HG03439 (cell line): ENCODE measurements around the gene GSDME.
A peak's percentile ranks its signal among the peaks of the same experiment; 100 is the strongest.

Experiments
- ATAC-seq: cut with Tn5 transposase; IDR thresholded peaks from one replicate; pipeline ENCODE4 v1.9.1; 2021; ENCODE audit warnings: mild to moderate bottlenecking, moderate library complexity; ENCODE audit not compliant: unreplicated experiment

Gene GSDME

DNA sequence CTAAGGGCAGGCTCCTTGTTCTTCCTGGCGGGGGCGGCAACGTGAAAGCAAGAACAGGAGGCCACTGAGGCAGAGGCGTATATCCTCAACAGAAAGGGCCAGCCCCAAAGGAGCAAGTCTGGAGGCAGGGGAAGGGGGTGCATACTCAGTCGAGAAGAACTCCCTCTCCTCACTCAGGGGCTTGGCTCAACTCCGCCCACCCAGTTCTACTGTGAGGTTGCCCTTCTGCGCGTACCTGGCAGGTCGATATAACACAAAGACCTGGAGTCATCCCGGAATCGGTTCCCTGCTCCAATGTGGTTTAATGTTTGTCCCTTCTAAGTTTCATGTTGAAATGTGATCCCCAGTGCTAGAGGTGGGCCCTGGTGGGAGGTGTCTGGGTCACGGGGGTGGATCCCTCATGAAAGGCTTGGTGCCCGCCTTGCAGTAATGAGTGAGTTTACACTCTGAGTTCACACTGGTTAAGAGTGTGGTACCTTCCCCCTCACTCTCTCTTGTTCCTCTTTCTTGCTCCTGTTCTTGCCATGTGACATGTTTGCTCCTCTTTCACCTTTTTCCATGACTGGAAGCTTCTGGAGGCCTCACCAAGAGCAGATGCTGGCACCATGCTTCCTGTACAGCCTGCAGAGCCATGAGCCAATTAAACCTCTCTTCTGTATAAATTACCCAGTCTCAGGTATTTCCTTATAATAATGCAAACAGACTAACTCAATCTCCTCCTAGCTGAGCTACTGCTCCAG lies 32.6 kb downstream of the GSDME start:
- ATAC-seq = no peak

DNA sequence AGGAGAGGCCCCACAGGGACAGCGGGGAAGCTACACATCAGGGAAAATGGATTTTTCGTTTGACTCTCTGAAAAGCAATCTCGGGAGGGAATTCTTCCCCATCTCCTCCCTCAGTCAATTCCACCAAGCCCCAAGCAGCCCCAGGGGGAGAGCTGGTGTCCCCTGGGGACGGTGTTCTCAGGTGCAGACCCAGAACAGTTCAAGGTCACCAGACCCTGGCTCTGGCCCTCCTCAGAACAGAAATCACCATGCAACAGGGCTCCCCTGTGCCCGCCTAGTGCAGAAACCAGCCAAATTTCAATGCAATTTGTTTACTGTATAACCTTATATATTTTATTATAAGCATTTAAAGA lies 34.1 kb downstream of the GSDME start:
- ATAC-seq = no peak

DNA sequence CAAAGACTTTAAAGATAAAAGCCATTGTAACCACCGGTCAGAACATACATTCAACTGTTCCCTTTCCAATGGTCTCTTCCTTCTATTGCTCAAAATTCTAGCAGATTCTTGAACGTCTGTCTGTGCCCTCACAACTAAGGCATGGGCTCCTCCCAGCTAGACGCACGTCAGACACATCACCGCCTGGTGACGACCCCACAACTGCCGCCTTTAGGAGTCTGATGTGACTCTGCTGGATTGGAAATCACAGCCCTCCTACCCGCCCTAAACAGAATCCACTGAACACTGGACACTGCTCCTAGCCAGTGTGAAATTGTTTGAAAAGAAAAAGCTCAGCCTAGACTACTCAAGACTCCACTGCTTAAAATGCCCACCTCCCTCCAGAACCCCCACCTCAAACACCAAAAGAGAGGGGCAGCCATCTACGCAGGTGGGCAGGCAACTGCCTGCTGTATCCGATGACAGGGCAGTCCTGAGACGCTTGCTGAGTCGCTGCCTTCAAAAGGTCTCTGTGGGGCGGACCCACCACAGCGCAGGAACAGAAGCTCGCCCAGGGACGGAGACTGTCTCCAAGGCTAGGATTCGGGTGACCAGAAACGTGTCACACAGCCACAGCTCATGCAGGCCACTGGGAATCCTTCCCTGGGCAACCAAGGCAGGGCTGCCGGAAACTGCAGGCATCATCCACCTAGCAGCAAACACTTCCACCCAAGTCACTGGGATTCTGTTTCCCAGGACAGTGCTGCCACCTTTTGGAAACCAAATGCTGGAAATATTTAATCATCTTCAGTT lies 34.7 kb downstream of the GSDME start:
- no peak for ATAC-seq

DNA sequence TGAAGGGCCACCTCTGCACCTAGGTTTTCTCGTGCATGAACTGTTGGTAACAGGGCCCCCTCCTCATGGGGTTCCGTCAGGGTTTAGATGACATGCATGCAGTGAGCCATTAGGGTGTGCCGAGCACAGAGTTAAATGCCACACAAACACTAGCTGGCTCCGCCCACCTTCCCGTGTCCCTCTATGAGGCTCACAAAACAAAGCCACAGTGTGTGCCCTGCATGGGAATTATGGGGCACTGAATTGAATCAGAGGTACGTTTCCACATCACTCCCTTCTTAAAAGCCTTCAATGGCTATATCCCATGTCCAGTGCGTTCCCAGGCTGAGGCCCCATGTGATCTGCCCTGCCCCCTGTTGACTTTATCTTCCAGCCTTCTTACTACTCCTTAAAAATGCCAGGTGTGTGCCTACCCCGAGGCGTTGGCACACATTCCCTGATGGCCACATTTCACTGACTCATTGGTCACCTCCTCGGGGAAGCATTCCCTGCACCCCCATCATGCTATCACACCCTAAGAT lies 35.7 kb downstream of the GSDME start:
- ATAC-seq = no peak

DNA sequence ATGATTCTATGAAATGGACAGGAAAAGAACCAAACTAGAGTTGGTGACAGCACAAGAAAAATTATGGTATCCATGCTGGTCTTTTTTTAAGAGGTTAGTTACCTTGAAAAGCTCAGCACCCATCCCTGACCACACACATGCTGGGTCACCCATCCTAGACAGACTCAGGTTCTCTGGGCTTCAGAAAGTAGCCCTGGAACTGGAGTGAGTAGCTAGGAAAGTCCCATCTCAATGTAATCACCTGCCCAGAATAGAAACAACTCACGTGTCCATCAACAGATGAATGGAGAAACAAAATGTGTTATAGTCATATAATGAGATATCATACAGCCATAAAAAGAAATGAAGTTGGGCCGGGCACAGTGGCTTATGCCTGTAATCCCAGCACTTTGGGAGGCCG lies 37.0 kb downstream of the GSDME start:
- ATAC-seq = no peak

DNA sequence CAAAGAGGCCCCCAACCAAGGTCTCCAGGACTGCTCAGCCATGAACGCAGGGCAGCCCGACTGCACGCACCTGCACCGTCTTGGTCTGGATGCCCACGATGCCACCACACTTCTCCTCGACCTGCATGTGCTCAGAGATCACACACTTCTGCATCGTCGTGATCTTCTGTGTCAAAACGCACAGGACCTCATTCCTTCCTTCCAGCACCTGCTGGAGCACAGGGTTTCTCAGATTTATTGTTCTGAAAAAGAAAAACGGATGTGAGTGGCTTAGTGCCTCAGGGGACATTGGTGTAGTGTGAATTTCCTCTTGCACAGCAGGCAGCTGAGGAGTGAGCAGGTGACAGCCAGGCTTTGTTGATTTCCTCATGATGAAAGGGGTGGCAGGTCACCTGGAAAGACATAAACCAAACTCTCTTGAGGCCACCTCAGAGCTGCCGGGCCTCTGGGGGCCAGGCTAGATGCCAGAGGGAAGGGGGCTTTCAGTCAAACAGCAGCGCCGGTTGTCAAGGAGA lies 38.2 kb downstream of the GSDME start:
- peak; percentile 58 for ATAC-seq

DNA sequence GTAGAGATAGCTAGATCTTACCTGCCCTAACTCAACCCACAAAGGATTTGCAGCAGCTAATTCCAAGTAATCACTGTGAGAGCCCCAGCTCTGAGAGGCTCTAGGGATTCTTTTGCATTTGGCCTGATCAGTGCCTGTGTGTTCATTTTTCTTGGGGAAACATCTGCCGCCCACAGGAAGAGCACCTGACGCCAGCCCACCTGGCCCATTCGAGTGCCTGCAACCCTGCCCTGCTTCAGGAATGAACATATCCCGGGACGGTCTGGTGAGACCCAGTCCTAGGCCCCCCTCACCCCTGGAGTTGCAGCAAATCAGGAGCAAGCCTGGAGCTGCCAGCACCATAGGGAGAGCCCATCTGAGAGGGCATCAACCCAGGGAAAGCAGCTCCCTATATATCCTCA lies 38.8 kb downstream of the GSDME start:
- no peak for ATAC-seq

DNA sequence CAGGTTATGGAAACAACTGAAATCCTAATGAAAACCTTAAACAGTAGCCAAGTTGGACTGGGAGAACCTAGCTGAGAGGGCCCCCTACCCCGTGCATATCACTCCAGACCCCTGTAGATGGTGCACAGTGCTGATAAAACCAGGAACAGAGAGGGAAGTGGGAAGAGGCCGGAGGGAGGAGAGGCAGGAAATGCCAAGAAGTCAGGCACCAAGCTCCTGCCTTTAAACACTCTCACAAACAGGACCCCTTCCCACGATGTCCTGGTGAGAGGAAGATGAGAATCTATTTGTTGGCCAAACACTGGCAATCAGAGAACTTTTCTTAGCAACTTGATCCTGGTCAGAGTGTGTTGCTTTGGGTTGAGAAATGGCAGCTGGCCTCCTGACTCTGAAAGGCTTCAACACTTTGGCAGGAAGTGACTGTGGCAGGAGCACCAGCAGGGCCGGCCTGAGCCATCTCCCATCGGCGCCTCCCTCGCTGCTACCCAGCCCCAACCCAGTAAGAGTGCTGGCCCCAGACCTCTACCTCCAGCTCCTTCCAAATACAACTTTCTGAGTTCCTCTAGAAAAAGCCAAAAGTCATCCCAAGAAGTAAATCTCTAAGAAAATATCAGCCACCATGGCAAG lies 39.5 kb downstream of the GSDME start:
- no peak for ATAC-seq

DNA sequence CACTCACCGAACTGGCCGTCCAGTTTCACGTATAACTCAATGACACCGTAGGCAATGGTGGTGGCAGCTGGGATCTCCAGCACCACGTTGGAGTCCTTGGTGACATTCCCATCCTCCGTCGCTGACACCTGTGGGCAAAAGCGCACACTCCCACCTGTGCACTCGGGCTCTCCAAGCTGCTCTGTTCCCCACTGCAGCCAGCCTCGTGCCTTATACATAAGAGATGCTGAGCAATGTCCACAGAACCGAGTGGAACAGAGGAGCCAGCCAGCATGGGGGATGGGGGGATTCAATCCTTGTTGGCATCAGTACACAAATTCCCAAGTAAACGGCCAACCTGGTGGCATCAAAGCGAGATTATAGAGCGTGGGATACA lies 40.0 kb downstream of the GSDME start:
- ATAC-seq = no peak

DNA sequence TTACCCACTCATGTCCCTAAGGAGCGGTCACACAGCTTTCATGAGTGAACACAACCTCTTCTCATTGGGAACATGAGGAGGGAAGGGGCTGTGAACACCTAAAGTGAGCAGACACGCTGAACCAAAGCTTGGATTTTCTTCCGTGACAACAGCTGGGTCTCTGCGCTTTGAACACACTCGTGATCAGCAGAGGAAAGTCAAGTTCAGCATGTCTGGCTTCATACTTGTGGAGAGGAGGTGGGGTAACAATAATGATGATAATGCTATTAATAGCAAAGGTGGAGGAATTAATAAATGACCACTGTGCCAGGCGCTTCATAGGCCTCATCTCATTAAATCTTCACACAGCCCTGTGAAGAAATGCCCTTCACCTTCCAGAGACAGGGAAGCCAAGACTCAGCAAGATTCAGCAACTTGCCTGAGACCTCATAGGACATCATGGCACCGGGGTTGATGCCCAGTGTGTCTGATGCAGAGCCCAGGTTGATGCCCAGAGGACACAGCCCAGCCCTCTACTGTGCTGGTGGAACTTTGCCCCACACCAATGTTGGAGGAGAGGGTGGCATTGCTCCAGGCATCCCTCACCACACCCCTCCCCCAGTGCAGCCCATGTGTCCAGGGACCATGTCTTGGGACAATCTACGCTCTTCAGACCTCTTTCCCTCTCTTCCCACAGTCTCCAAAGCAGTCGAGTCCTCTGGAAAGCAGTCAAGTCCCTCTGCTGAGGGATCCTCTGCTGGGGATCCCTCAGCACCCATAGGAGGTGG lies 40.6 kb downstream of the GSDME start:
- no peak for ATAC-seq

DNA sequence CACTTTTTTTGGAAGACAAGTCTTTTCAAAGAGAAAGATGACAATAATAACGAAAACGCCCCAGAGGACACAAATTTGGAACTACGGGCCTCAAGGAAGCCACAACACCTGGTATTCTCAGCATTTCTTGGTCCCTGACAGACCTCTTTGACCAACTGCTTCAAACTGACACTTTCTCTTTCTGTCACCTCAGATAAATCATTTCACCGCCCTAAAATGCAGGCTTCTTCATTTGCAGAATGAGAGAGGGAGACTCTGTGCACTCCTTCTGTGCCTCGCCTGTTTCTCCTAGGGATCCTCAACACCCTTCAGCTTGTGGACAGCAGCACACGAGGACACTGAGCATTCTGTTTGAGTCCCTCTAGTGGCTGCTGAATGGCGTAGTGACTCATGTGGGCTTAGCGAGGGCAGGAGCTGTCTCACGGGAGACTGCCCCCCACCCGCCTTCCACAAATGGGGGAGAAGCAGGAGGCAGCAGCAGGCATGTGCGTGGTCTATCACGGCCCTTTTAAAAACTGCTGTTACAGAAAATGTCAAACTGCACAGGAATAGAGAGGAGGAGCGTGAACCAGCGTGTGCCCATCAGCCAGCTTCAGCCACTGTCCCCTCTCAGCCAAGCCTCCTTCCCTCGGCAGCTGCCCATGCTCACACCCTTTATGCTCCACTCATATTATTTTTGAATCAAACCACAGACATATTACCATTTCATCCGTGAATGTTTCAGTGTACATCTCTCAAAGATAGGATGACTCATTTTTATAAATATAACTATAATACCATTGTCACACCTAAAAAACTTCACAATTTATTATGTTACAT lies 41.4 kb downstream of the GSDME start:
- ATAC-seq = peak; percentile 58

DNA sequence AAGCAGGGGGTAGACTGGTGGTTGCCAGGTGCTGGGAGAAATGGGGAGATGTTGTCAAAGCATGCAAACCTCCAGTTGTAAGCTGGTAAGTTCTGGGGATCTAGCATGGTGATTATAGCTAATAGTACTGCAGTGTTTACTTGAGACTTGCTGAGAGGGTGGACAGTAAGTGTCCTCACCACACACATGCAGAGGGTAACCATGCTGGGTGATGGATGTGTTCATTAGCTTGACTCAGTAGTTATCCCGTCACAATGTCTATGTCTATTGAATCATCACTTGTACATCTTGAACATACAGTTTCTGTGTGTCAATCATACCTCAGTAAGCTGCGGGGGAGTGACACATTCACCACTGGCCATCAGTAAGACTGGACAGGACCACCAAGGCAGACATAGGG lies 42.1 kb downstream of the GSDME start:
- ATAC-seq = peak; percentile 6

DNA sequence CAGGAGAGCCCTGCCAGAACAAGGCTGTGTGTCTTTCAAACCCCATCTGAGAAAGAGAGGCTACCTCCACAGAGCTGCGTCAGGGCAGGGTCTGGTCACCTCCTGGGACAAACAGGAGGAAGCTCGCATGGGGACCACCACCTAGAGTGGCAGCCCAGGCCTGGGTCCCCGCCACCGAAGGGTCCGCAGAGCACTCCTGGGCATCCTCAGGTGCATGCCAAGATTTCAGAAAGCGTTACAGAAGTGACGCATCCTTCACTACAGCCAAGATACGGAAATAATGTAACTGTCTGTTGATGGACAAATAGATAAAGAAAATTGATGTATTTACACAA lies 42.6 kb downstream of the GSDME start:
- no peak for ATAC-seq

DNA sequence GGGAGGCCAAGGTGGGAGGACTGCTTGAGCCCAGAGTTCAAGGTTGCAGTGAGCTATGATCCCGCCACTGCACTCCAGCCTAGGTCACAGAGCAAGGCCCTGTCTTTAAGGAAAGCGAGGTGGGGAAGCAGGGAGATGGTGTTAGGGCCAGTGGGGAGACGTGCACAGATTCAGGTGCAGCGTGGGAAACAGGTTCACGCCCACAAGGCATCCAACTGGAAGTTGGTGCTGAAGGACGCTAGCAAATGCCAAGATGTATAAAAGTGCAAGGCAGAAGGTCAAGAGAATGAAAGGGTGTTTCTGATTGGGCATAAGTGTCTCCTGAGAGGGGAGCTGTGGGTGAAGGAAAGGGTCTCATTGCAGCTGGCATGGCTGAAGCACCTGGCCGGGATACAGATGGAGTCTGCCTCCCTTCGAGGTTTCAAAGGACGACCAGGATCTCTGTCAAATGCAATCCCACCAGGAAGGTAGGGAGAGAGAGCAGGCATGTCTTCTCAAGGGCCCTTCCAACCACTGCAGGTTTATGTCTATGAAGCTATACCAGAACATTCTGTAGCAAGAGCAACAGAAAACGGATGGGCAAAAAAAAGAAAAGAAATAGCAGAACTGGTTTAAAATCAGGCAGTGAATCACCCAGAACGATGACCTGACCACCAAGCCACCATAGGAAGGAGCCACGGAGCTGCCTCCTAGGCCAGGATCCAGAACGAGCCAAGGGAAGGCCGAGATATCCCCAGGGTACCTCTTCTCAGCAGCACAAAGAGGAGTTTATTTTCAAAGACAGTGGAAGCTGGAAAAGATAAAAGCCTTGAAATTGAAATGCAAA lies 43.2 kb downstream of the GSDME start:
- no peak for ATAC-seq

DNA sequence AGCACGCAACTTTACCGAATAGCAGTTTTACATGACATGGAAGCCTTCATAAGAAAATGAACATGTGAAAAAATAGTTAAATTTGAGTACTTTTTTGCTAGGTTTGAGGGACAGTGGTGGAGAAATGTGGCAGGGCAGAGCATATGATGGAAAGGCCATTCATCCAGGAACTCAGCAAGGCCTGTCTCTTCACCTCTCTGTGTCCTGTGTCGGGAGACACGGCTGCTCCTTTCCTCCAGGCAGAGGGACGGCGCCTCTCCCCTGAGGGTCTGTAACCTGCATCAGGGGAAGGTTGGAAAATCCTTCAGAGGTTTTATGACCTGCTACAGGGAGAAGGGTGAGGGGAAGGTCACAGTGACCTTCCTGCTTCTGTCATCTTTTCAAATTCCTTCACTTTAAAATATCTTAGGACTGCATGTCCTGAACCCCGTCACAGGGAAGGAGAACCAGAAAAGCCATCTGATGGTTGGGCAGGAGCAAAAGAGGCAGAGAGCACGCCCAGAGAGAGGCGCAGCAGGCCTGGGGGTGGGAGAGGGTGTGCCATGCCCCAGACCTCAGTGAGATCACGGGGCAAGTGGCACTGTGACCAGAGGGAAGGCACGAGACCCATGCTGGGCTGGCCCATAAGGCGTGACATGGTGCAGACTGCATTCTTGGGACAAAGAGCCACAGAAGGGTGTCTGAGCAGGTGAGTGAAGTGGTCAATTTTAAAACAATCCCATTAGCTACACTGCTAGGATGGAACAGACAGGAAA lies 44.0 kb downstream of the GSDME start:
- no peak for ATAC-seq

DNA sequence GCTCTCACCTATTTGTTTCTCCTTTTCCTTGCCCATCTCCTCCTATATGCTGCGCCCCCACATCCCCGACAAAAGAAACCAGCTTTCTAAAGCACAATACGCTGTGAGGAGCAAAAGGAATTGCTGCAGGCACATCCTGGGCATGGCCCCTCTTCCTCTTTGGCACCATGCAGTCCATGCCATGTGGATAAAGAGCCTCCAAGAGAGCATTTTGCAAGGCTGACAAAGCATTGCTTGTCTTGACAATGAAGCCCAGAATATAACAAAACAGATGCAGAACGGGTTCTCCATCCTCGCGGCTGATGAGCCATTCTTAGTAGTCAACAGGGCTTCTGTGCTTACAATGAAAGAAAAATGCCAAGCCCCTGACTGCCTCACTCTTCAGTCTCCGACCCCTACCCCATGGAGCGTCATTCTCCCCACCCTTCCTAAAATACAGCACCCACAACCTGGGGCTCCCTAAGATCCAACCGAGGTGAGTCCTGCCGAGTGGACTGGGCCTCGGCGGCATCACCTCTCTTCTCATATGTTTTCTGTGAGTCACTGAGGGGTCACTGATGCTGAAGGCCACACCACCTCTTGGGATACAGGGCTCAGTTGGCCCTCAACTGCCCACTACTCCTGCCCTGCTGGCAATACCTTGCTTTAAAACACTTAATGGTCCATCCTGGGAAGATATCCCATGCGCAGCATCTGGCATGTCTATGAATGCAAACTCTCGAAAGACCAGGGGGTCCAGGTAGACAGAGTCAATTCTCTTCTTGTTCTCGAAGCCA lies 47.5 kb downstream of the GSDME start:
- ATAC-seq = no peak

DNA sequence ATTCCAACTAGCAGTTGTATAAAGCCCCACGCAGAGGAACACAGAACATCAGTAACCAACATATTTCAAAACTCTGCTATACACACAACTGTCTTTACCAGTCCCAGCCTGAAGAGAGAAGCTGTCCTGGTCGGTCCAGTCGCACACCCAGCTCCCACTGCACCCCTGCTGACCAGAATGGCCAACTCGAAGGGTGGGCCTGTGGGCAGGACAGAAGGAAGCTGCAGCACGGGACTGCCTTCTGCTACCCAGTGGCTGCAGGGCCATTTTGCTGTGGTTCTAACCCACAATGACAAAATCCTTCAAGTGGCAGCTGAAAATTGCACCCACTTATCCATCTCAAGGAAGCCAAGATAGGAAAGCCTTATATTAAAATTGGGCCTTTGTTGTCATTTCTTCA lies 48.2 kb downstream of the GSDME start:
- ATAC-seq = no peak
